GM13977 (cell line): Measurements from ENCODE around the gene HIVEP3.

ENCODE experiments used
- DNase-seq: peaks from one replicate; pipeline ENCODE4 v3.0.0; 2012; ENCODE audit warnings: low spot score
- in situ Hi-C: fragments of 300-500 bp; cut with MboI; formaldehyde crosslinking; loops from one replicate; pipeline ENCODE4 v1.12.0; 2022; ENCODE audit warnings: low sequenced_read_pairs, low pct_unique_long_range_greater_than_20kb, mixed read lengths, inconsistent platforms; ENCODE audit not compliant: unreplicated experiment
- TF ChIP-seq, protein P1 (sequence below): IDR thresholded peaks from 2 replicates; pipeline ENCODE4 v1.5.1; 2012; ENCODE audit warnings: mild to moderate bottlenecking, control low read depth; ENCODE audit not compliant: insufficient read depth; ENCODE audit errors: extremely low read depth, missing control alignments

Gene HIVEP3

GRCh38 chr1:41468122-41468762 lies 450.5 kb downstream of the HIVEP3 start:
- no peak for DNase-seq
- in situ Hi-C loops, result no loop called here
- TF ChIP-seq, protein P1, sequence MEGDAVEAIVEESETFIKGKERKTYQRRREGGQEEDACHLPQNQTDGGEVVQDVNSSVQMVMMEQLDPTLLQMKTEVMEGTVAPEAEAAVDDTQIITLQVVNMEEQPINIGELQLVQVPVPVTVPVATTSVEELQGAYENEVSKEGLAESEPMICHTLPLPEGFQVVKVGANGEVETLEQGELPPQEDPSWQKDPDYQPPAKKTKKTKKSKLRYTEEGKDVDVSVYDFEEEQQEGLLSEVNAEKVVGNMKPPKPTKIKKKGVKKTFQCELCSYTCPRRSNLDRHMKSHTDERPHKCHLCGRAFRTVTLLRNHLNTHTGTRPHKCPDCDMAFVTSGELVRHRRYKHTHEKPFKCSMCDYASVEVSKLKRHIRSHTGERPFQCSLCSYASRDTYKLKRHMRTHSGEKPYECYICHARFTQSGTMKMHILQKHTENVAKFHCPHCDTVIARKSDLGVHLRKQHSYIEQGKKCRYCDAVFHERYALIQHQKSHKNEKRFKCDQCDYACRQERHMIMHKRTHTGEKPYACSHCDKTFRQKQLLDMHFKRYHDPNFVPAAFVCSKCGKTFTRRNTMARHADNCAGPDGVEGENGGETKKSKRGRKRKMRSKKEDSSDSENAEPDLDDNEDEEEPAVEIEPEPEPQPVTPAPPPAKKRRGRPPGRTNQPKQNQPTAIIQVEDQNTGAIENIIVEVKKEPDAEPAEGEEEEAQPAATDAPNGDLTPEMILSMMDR, result no peak

DNA sequence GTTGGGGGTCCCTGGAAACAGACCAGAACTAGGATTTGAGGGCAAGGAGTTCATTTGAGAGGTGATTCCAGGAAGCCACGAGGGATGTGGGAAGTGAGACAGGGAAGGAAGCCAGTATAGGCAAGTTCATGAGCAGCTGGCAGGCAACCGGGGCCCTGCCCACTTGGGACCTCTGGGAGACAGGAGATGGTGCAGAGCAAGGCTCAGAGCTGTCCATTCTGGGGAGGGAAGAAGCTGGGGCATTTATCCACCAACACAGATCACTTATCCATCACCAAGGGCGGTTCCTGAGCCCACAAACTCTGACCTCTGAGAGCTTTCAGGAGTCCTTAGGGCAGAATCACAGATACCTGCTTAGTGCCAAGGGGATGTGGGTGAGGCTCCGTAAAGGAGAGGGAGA lies 451.0 kb downstream of the HIVEP3 start:
- TF ChIP-seq, protein P1, result no peak
- in situ Hi-C loops, result no loop called here
- DNase-seq, result no peak

DNA sequence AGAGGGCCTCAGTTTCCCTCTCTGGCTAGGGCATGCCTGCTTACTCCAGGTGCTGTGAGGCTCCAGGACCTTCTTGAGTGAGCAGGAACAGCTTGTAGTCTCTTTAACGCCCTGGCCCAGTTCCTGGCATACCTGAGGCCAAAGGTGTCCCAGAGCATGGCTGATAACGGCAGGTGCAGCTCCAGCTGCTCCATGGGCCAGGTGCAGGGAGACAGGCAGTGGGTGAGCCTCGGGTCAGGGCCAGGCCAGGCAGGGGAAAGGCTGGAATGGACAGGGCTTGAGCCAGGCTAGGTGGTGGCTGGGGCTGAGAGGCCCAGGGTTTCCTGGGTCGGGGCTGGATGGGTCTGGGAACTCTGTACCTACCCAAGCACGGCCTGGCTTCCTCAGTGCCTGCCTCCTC lies 452.6 kb downstream of the HIVEP3 start:
- in situ Hi-C loops, result no loop called here
- TF ChIP-seq, protein P1, result no peak
- DNase-seq, result no peak

- in situ Hi-C loops, result no loop called here
- DNase-seq, result no peak
- TF ChIP-seq, protein P1, result no peak
Observed at GRCh38 chr1:41465741-41466140, 453.0 kb downstream of the HIVEP3 start.

DNA sequence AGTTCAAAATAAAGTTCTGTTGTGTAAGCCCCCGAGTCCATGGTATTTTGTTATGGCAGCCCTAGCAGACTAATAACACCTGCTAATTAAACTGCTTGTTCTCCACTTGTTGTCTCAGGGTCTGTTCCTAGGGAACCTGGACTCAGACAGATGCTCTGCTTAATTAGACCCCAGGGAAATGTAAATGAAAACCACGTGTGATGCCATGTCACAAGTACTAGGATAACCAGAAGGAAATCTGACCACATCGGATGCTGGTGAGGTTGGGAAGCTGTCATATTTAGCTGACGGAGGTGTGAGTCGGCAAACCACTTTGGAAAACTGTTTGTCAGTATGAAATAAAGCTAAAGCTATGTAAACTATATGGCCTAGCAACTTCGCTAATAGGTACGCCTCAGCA lies 453.8 kb downstream of the HIVEP3 start:
- TF ChIP-seq, protein P1, result no peak
- in situ Hi-C loops, result no loop called here
- DNase-seq, result no peak

DNA sequence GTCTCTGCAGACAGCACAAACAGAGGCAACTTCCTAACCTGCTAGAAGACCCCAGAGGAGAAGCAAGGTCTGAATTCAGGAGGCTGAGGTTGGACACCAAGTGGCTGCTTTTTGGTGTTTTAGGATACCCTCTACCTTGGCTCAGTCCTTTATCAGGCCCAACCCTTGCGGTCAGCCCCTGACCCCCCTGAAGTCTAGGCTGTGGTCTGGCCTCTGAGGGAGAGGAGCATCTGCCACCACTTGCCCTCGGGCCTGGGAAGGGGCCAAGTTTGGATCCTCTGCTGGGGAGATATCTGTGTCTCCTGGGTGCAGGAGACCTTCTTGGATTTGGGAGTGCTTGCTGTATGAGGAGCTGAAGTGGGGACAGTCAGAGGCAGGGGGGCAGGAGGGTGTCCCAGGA lies 455.2 kb downstream of the HIVEP3 start:
- in situ Hi-C loops, result no loop called here
- TF ChIP-seq, protein P1, result no peak
- no peak for DNase-seq

GRCh38 chr1:41462680-41463004 lies 456.1 kb downstream of the HIVEP3 start:
- no peak for DNase-seq
- in situ Hi-C loops, result no loop called here
- TF ChIP-seq, protein P1, result no peak
